ENCODE data around the gene SLC17A9. TPM values are rescaled to one million over a fixed set of nuclear protein-coding genes. Genes with fewer than 3 reads are reported as not detected.

SLC17A9 gene, protein sequence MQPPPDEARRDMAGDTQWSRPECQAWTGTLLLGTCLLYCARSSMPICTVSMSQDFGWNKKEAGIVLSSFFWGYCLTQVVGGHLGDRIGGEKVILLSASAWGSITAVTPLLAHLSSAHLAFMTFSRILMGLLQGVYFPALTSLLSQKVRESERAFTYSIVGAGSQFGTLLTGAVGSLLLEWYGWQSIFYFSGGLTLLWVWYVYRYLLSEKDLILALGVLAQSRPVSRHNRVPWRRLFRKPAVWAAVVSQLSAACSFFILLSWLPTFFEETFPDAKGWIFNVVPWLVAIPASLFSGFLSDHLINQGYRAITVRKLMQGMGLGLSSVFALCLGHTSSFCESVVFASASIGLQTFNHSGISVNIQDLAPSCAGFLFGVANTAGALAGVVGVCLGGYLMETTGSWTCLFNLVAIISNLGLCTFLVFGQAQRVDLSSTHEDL
- polyA plus RNA-seq (ENCODE audit: insufficient read depth in 1 of 5, insufficient read length in 5 of 5, low replicate concordance in 1 of 5): 1 to 10 TPM; 1.6 to 4.5 (median 4.0) TPM
- long read RNA-seq, donor 1: 0 reads
- long read RNA-seq, donor 2: 0 reads
- long read RNA-seq, donor 3: 0 reads
- long read RNA-seq, donor 4: 0 reads
- long read RNA-seq, donor 5: 0 reads
- long read RNA-seq, donor 6: 0 reads
- long read RNA-seq, donor 7: 0 reads
- long read RNA-seq, donor 8: 0 reads

DNA sequence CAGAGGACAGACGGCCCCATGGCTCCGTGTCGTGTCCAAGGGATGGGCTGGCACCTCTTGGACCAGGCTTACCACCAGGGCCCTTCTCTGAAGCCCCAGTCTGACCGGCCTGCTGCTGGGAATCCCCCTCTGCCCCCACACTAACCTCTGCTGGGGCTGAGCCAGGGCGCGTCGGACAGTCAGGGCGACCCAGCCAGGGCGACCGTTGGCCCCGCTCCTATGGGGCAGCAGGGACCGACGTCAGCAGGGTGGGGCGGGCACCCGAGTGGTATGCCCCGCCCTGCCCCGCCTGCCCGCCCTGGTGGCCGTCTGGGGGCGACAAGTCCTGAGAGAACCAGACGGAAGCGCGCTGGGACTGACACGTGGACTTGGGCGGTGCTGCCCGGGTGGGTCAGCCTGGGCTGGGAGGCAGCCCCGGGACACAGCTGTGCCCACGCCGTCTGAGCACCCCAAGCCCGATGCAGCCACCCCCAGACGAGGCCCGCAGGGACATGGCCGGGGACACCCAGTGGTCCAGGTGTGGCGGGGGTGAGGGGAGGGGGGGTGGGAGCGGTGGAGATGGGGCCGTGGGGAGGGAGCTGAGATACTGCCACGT is at the start of gene SLC17A9:
SLC17A9 (plus strand) TSS at position 337 of the 595 bp plus-strand sequence; CDS start at position 459, 122 bp downstream.
- DNase-seq: no peak

DNA sequence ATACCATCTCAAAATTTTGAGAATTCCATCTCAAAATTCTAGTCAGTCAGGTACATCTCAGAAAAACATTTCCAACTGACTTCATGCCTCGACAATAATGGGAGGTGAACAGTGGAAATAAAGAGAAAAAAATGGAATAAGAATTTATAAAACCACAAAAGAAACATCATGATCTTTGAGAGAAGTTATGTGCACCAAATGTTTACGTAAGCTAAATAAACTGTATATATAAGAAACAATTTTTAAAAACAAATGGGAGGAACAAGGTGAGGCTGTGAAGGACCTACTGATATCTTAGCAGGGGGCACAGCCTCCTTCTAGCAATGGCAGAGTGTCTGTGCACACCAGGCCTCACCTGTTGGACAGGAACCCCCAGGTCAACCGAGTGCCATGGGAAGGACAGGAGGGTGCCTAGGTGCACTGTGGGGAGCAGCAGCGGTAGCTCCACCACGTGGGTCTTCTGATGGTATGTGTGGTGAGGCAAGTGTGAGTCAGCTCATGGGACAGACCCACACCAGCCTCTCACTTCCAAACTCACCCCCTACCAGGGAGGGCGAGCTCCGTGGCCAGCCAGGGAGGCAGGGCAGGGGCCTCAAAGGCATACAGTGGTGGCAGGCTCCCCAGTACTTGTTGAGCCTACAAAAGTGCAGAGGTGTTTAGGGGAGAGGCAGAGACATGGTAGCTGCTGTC is 49.4 kb upstream of the SLC17A9 start:
- DNase-seq: no peak

DNA sequence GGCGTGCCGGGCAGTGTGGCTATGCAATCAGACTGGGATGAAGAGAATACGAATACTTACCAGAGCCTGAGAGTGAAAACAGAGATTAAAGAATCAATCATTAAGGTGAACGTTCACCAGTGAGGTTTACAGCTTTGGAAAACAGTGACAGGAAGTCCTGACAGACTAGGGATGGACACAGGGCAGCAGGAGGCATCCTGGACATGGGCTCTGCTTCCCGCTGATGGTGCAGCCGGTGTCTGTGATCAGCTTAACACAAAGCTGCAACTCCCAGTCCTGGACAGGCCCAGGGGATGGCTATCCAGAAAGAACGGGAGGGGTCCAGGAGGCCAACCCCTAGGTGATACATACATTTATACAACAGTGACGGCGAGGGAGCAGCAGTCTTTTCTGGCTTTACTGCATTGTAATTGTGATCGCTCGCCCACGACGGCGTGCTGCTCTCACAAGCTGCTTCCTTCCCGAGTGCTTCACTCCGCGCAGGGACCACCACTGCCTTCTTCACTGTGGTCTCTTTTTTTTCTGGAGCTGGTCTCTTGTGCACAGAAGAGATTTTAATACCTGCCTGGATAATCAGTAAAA is 46.9 kb upstream of the SLC17A9 start:
- DNase-seq: no peak

DNA sequence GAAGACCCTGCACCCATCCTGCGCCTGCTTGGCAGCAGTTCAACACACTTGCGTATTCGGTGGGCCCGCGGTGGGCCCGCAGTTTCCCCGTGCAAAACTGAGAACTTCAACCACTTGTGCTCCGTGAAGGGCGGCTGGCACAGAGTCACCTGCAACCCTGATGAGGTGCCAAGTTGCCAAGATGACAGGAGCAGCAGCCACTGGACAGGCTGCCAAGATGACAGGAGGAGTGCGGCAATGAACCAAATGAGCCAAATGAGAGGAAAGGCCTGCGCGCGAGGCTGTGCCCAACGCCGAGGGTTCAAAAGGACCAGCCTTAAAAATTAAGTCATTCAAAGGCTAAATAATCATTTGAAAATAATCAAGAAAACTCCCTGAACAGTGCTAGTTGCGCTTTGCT is 46.3 kb upstream of the SLC17A9 start:
- no peak for DNase-seq

DNA sequence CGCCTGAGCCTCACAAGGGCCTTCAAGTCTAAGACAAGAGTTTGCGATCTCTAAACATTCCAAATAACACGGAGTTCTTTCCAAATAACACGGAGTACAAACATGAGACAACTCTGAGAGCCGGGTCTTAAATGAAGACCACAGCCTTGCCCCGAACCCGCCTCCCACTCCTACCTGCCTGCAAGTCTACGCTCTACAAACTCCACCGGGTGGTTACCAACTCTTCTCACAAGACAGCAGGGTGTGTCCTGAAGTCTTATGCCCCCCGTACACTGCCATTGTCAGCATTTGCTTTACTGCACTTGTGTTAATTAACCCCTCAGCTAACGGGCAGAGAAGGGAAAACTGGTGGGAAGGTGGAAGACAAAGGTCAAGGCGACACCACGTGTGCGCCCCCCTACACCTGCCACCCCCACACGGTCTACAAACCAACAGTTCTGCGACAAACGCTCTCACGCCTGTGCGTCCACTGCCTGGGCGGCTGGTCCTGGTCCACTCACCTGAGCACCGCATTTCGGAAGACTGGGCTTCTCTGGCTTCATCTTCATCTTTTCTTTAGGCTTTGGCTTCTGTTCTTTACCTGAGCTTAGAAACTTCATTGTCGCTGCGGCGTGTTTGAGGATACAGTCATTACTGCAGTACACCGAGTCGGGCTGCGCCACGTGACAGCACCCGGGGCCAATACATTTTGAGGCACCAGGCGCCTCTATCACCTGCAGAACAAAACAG is 45.7 kb upstream of the SLC17A9 start:
- DNase-seq: no peak

DNA sequence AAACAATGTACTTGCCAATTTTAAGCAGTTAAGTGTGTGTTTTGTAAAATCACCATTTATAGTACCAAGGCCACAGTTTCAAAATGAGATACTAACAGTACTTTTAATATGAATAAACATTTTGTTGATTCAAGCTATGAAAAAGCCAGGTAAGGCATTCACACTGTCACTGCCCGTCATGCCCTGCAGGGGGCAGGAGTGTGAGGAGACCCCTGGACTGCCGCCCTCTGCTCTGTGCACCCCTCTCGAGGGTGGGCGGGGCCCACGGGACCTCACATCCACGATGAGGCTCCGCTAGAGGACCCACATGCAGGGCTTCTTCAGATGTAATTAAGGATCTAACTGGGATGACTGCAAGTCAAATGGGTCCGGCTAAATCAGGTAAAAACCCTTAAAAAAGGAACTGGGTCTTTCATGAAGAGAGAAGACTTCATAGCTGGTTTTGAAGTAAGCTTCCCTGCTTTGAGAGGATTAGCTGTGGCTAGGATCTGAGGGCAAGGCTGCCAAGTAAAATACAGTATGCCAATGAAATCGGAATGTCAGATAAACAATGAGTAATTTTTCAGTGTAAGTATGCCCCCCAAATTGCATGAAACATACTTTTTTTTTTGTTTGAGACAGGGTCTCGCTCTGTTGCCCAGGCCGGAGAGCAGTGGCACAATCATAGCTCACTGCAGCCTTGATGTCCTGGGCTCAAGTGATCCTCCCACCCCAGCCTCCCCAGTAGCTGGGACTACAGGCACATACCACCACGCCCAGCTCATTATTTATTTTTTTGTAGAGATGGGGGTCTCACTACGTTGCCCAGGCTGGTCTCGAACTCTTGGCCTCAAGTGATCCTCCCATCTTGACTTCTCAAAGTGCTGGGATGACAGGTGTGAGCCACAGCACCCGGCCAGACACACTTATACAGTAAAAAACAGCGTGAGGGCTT is 44.9 kb upstream of the SLC17A9 start:
- DNase-seq: no peak

DNA sequence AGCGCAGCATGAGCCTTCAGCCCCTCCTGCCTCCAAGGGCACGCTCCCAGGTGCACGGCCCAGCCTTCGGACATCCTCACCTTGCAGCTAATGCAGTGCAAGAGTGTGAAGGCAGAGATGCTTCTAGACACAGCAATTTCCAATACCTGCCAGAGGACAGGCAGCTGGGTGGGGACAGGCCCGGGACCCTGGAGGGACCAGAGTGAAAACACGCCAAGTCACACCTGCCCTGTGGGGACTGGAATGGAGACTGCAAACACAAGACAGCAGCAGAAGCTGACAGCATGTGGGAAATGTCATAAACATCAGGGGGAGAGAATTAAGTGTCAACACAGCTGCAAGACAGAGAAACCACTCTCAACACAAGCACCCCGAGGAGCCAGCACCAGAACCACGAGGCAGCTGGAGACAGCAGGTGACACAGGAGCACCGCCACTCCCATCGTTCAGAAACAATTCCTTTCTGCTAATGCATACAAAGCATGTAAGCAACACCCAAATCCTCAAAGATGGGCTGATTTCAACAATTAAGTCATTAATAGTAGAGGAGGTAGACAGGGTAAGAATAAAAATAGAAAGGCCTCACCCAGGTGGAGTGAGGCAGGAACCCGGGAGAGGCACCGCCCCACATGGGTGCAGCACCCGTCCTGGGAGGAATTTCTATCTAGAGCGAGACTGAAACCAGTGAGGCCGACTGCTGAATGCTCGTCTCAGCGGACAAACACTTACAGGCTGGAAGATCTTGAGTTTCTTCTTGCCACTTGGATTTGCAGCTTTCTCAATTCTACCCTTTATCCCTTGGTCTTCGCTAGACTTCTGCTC is 43.3 kb upstream of the SLC17A9 start:
- DNase-seq: no peak

DNA sequence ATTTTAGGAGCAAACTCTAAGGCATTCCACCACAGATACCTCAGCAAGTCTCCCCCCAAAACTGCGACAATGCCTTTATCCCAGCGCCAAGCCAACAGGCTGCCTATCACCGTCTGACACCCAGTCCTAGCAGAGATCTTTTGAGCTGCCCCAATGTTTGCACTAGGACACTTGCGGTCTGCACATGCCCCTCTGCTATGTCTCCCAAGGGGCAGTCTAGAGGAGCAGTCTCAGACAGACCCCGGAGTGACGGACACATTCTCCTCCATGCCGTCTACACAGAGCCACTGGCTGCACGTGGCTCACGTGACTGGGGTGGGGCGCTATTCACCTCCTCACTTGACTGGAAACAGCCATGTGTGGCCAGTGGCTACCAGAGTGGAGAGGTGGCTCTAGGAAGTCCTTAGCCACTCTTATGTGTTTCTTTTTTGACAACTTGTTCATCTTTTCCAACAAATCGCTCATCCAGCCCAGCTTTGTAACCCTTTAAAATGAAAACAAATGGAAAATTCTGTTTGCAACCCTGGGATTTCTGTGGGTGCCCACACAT is 42.2 kb upstream of the SLC17A9 start:
- no peak for DNase-seq

DNA sequence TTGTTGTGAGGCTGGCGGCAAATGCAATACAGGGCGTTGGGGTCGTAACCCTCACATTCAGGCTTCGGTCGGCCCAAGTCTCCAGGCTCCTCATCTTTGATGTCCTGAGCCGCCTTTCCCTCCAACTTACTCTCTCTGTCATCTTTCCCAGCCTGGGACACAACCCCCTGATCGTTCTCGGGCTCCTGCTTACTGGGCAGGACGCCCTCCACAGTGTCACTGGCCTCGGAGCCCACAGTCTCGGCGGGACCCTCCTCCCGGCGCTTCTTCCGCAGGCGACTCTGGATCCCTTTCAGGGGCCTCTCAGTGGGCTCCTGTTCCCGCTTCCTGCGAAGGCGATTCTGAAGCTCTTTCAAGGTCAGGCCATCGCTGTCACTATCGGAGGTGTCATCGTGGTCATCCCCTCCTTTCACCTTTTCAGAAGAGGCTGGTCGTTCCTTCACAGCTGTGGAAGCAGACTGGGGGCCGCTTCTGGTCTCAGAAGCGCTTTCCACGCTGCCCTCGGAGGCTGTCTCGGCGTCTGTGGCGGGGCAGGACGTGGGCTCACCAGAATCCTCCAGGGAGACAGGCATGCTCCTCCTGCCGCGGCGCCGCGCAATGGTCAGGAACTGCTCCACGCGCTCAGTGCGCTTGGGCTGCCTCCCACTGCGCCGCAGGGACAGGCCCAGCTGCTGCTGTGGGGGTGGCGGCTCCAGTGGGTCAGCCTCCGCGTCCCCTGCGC is 41.6 kb upstream of the SLC17A9 start:
- no peak for DNase-seq

DNA sequence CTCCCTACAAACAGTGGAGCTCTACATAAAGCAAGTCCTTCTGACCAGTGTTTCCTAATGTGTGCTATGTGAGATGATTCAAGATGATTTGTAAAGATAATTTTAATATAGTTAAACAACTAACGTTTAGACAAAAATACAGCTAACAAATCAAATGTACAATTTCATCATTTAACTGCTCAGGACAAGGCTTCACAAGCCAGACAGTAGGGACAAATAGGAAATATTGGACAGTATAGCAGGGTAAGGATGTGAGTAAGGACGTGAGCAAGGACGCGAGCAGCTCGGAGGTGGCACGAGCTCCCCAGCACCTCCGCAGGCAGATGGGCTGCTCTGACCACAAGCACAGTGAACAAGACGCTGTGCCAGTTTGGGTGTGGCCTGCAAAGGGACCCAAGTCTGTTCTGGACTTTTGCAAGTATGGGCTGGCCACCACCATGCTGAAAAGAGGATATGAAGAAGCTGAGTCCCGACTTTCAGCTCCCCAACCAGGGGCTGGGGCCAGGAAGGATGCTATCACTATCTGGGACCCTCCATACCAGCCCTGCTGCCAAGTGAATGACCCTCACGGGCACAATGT is 40.7 kb upstream of the SLC17A9 start:
- no peak for DNase-seq

DNA sequence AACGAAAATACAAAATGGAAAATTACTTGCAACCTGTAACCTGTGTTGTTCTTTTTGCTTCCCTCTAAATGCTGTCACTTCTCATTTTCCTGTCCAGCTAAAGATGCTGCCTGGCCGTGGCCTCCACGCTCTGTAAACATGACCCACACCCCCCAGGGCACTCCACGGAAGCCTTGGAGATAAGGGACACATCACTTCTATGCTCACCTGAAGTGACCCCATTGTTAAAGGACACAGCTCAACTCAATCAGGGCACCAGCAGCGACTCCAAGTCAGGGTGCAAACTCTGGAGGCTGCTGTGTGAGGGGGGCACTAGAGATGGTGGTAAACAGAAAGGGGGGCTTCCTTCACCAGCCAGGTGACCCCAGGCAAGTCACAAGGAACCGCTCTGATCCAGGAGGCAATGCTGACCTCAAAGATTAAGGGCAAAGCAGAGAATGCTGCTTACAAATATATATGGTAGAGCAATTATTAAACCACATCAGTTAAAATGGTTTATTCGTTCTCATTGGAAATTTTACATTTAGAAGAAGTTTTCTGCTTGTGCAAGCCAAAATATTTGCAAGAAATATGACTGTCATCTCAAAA is 39.4 kb upstream of the SLC17A9 start:
- DNase-seq: no peak

DNA sequence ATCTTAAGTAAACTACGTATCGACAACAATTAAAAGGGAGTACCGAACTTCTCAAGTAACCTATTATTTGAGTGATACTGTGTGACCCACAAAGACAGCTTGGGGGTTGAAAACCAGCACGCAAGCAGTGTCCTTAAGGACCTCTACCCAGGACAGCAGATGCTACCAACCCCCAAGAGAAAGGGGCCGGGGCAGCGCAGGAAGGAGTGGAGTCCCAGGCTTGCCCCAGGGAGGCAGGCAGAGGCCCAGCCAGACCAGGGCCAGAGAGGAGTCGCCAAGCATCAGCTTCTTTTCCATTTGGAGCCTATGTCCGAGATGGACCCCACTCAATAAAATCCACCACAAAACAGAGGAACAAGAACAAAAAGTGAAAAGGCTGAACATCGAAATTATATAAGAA is 38.1 kb upstream of the SLC17A9 start:
- DNase-seq: no peak

DNA sequence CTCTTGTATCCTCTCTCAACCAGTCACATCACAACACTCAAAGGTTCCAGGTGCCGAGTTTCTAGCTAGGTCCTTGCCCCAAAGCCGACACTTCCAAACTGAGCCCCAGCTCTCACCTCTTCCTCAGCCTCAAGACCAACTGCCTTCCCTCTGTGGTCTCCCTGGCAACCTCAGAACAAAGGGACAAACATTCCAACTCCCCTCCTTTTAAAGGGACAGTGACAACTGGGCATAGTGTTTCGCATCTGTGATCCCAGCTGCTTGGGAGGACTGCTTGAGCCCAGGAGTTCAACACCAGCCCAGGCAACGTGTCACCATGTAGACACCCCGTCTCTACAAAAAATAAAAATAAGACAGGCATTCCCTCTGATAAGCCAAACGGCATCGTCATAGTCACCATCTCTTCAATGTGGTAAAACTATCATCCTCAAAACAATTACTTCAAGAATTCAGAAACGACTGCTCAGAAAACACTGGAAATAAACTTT is 37.5 kb upstream of the SLC17A9 start:
- peak in 1 of 2 donors; percentile 48 for DNase-seq

DNA sequence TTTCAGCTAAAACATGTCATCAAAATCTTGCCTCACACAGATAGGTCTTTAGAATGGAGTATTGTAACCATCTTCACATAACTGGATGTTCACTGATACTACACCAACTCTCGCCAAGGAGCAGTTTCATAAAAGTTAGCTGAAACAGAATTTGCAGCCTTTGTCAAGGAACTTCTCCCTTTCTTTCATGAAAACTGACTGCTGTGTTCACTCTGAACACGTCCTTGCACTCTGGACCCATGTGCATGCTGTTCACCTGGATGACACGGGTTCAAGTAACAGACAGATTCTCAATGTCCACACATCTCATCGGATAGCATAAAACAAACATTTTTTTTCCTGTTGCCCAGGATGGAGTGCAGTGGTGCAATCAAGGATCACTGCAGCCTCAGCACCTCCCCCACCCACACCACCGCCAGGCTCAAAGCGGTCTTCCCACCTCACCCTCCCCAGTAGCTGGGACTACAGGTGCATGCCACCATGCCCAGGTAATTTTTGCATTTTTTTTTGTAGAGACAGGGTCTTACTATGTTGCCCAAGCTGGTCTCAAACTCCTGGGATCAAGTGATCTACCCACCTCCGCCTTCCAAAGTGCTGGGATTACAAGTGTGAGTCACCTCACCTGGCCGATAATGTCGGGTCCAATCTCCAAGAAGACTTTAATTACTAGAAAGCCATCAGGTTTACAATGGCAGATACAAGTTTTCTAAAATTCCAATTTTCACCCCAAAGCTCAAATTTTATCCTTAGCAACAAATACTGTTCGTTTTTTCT is 35.6 kb upstream of the SLC17A9 start:
- DNase-seq: no peak

DNA sequence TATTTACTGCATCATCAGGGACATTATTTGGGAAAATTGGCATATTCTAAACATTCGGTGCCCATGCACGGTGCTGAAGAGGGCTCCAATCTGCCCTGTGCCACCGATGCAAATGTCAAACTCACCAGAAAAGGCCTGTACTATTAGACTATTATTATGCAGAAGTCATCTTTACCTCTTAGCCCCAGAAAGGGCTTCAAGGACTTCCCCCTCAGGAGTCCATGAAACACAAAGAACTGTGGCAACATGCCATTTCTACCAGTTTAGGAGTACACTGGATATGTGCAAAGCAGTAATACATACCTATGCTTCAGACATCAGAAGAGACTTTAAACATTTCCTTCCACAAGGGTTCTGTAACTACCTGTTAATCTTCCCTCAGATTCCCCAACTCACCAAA is 34.8 kb upstream of the SLC17A9 start:
- no peak for DNase-seq

DNA sequence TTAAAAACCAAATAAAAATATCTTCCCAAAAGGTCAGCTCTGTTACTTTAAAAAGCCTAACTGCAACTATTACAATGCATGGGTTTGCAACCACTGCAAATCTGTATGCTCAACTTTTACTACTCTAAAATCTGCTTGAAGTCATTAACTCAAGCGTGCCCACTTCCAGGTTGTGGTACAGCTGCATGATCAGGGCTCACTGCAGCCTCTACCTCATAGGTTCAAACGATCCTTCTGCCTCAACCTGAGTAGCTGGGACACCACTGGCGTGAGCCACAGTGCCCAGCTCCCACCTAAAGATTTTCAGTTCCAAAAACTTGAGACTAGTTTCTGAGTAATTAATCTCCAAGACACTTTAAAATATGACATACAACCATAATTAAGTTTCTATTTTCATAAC is 34.4 kb upstream of the SLC17A9 start:
- no peak for DNase-seq
